GM21786 (cell line): ENCODE measurements around the gene BTG2.

Experiments used
- ATAC-seq: cut with Tn5 transposase; IDR thresholded peaks from one replicate; pipeline ENCODE4 v1.9.1; 2021; ENCODE audit not compliant: unreplicated experiment

Gene BTG2

GRCh38 chr1:203291201-203292096 lies 13.9 kb upstream of the BTG2 start:
- ATAC-seq, result no peak

GRCh38 chr1:203295796-203296195 lies 9.5 kb upstream of the BTG2 start:
- no peak for ATAC-seq

GRCh38 chr1:203296460-203297073 lies 8.8 kb upstream of the BTG2 start:
- ATAC-seq, result no peak

- ATAC-seq, result peak; percentile 43
Observed at GRCh38 chr1:203299169-203299568, 6.2 kb upstream of the BTG2 start.

- ATAC-seq, result peak; percentile 34
Observed at GRCh38 chr1:203299719-203300429, 5.4 kb upstream of the BTG2 start.

- ATAC-seq, result no peak
Observed at GRCh38 chr1:203300441-203301330, 4.6 kb upstream of the BTG2 start.

GRCh38 chr1:203301331-203301668 lies 4.0 kb upstream of the BTG2 start:
- ATAC-seq, result no peak

GRCh38 chr1:203302456-203302855 lies 2.9 kb upstream of the BTG2 start:
- no peak for ATAC-seq

- ATAC-seq, result no peak
Observed at GRCh38 chr1:203302894-203303293, 2.4 kb upstream of the BTG2 start.

GRCh38 chr1:203304391-203304918 lies 864 bp upstream of the BTG2 start:
- ATAC-seq, result no peak

GRCh38 chr1:203305809-203306088 lies 430 bp downstream of the BTG2 start:
- no peak for ATAC-seq

- no peak for ATAC-seq
Observed at GRCh38 chr1:203306089-203306964, 1.0 kb downstream of the BTG2 start.

GRCh38 chr1:203306965-203307541 lies 1.7 kb downstream of the BTG2 start:
- ATAC-seq, result no peak

GRCh38 chr1:203307641-203308126 lies 2.4 kb downstream of the BTG2 start:
- ATAC-seq, result no peak

- ATAC-seq, result no peak
Observed at GRCh38 chr1:203308328-203308922, 3.1 kb downstream of the BTG2 start.

GRCh38 chr1:203308923-203309331 lies 3.6 kb downstream of the BTG2 start:
- no peak for ATAC-seq

GRCh38 chr1:203311368-203312301 lies 6.3 kb downstream of the BTG2 start:
- ATAC-seq, result no peak
